Stimulated activated CD4-positive, alpha-beta T cell treated with anti-CD3 and anti-CD28 coated beads, Interleukin-4, amount 100 ng/mL, for 48 hours (primary cell): Measurements from ENCODE around the gene RHOF.
"Not testable (repeated sequence)": the region's sequence is repeated elsewhere in the genome, so short reads cannot be mapped to it uniquely, and the experiment has no call there.

Source experiments
- DNase-seq, 2 donors: peaks; one replicate each; pipeline ENCODE4 v3.0.0-alpha.2; 2020; ENCODE audit warnings: low read depth in 2 of 2

Gene RHOF

DNA sequence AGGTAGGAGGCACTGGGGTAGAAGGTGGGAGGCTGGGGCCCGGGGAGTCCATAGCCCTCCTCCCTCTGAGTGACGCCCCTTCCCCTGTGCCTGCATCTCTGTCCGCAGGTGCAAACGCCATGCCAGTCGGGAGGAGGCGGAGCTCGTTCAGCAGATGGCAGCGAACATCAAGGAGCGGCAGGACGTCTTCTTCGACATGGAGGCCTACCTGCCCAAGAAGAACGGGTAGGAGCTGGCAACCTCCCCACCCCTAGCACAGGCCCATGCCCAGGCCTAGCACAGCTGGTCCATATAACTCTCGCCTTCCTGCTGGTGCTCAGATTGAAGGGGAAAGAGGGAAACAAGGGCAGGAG, 45.3 kb downstream of the RHOF start:
- no peak for DNase-seq

DNA sequence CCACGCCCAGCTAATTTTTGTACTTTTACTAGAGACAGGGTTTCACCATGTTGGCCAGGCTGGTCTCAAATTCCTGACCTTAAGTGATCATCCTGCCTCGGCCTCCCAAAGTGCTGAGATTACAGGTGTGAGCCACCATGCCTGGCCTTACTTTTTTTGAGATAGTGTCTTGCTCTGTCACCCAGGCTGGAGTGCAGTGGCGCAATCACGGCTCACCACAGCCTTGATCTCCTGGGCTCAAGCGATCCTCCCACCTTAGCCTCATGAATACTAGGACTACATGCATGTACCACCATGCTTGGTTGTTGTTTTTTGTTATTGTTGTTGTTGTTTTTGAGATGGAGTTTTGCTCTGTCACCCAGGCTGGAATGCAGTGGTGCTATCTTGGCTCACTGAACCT, 47.9 kb downstream of the RHOF start:
- DNase-seq: not testable (repeated sequence)

DNA sequence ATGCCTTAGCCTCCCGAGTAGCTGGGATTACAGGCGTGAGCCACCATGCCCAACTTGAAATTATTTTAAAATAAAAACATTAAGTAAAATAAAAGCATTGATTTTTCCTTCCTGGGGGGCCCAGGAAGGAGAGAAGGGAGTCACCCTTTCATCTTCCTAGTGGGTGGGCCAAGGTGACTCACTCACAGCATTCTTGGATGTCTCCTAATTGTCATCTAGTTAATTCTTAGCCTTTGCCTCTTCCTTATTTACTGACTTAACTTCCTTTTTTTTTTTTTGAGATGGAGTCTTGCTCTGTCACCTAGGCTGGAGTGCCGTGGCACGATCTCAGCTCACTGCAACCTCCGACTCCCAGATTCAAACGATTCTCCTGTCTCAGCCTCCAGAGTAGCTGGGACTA, 51.7 kb downstream of the RHOF start:
- no peak for DNase-seq

DNA sequence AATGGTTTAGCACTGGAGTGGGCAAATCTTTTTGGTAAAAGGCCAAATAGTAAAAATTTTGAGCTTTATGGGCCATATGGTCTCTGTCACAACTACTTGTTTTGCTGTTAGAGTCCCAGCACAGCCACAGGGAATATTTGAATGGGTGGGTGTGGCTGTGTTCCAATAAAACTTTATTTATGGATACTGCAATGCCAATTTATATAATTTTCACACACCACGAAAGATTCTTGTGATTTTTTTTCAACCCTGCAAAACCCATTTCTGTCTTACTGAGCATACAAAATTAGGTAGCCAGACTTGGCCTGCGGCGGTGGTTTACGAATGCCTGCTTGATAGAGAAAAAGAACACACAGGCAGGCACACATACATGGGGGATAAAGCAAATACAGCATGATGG, 52.6 kb downstream of the RHOF start:
- DNase-seq: no peak

DNA sequence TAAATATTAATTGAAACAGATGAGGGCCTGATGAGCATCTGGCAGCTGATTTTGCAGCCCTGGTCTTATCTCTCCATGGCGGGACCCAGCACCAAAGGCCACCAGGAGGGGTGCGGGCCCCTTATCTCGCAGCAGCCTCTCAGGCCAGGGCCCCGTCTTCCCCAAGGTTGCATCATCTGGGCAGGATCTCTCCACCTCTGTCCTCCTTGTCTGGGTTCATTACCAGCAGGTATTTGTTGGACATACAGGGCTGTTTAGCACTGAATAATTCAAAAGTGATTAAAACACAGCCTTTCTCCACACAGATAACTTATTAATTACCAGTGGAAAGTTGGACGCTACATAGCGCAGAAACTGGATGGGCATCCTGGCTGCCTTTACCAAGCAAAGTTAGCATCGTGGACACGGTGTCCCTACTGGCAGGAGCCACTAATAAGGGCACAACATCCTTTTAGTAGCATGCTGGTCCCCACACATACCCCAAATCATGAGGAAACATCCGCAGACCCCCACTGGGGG, 55.1 kb downstream of the RHOF start:
- DNase-seq: no peak

DNA sequence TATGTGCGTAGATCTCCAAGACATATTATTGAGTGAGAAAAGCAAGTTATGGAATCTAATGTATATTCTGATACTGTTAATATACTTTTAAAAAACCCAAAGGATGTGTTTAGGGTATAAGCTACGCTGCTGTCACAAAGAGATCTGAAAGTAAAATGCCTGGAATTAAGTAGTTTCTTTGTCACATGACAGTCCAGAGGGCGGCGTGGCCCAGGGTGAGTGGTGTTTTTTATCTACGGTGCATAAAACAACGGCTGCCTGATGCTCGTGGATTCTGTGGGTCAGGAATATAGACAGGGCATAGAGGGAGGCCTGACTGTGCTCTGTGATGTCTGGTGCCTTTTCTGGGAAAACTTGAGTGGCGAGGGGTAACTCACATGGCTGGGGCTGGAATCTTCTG, 59.6 kb downstream of the RHOF start:
- no peak for DNase-seq

DNA sequence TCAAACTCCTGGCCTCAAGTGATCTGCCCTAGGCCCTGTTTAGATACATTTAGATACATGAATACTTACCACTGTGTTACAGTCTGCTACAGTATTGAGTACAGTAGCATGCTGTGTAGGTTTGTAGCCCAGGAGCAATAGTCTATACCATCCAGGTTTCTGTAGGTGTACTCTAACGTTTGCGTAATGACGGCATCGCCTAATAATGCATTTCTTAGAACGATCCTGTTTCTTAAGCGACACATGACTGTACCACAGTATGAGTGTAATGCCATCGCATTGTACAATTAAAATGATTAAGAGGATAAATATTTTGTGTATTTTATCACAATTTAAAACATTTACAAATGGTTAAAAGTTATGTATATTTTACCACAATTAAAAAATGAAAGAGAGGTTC, 62.0 kb downstream of the RHOF start:
- DNase-seq: no peak

DNA sequence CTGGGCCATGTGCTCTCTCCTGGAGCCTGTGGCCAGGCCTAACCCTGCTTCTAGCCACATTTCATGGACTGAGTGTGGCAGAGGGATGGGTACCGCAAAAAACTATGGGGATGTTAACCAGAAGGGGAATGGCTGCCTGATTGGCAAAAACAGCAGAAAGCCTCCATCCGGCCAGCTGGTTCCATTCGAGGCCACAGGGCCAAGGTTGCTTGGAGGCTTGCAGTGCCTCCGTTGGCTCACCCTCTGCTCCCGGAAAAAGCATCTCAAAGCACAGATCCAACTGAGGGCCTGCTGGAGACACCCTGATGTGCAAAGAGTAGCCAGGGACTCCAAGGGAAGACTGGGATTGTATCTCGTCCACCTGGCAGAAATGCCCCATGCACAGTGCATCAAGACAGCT, 64.5 kb downstream of the RHOF start:
- no peak for DNase-seq
